HTR-8/SVneo (cell line): ENCODE measurements around the gene COL5A3.
A peak's percentile ranks its signal among the peaks of the same experiment; 100 is the strongest.

Source experiments
- DNase-seq: peaks from one replicate; pipeline ENCODE4 v3.0.0; 2011; ENCODE audit warnings: low spot score, mixed read lengths; ENCODE audit not compliant: insufficient read length
- FAIRE-seq: peaks from 2 replicates; lab custom pipeline; 2011; peaks lifted over from hg19 to GRCh38; lab: Jason Lieb, UNC

The COL5A3 gene

GRCh38 chr19:10013316-10013715 is 3.0 kb upstream of the COL5A3 start, which contains the start of gene RDH8:
TSS of gene RDH8 (plus strand) at chr19:10013483. CDS start at chr19:10013498, 15 bp downstream.
- FAIRE-seq (no peak), DNase-seq (no peak)

- FAIRE-seq (no peak), DNase-seq (no peak)
Measured at GRCh38 chr19:10011974-10012373, 1.7 kb upstream of the COL5A3 start.

GRCh38 chr19:10010939-10011338 is 635 bp upstream of the COL5A3 start:
- DNase-seq (no peak), FAIRE-seq (no peak)

GRCh38 chr19:10009714-10010224 is 535 bp downstream of the COL5A3 start:
- peak; percentile 74 for FAIRE-seq
- no peak for DNase-seq

- DNase-seq (no peak), FAIRE-seq (peak; percentile 4)
Measured at GRCh38 chr19:10008184-10008765, 2.0 kb downstream of the COL5A3 start.

GRCh38 chr19:10007371-10008183 is 2.7 kb downstream of the COL5A3 start:
- FAIRE-seq = peak; percentile 48
- no peak for DNase-seq

- DNase-seq (no peak), FAIRE-seq (no peak)
Measured at GRCh38 chr19:10006752-10007323, 3.5 kb downstream of the COL5A3 start.

- FAIRE-seq = no peak
- no peak for DNase-seq
Measured at GRCh38 chr19:10006335-10006708, 4.0 kb downstream of the COL5A3 start.

GRCh38 chr19:10005632-10006334 is 4.5 kb downstream of the COL5A3 start:
- DNase-seq (no peak), FAIRE-seq (no peak)

GRCh38 chr19:10004617-10005016 is 5.7 kb downstream of the COL5A3 start:
- DNase-seq (no peak), FAIRE-seq (peak; percentile 85)

- DNase-seq (no peak), FAIRE-seq (no peak)
Measured at GRCh38 chr19:10003271-10003670, 7.0 kb downstream of the COL5A3 start.

- no peak for FAIRE-seq
- DNase-seq = no peak
Measured at GRCh38 chr19:10001899-10002298, 8.4 kb downstream of the COL5A3 start.

- peak; percentile 63 for FAIRE-seq
Measured at GRCh38 chr19:10000171-10000826, 10.0 kb downstream of the COL5A3 start.

GRCh38 chr19:9996541-9996940 is 13.8 kb downstream of the COL5A3 start:
- DNase-seq (no peak), FAIRE-seq (no peak)

More at GRCh38 chr19:10000171-10000826, 10.0 kb downstream of the COL5A3 start:
- DNase-seq = peak; percentile 89

- FAIRE-seq (no peak), DNase-seq (no peak)
Measured at GRCh38 chr19:9995999-9996398, 14.3 kb downstream of the COL5A3 start.

- no peak for FAIRE-seq
- DNase-seq = no peak
Measured at GRCh38 chr19:9995084-9995483, 15.2 kb downstream of the COL5A3 start.

- FAIRE-seq (no peak), DNase-seq (no peak)
Measured at GRCh38 chr19:9991425-9992191, 18.7 kb downstream of the COL5A3 start.

- FAIRE-seq = no peak
- DNase-seq = no peak
Measured at GRCh38 chr19:9989504-9989903, 20.8 kb downstream of the COL5A3 start.

- FAIRE-seq (no peak), DNase-seq (no peak)
Measured at GRCh38 chr19:9986787-9987281, 23.5 kb downstream of the COL5A3 start.
